ENCODE results near the gene DOK6. TPM values are rescaled to one million over a fixed set of nuclear protein-coding genes. Genes with fewer than 3 reads are reported as not detected.

Gene DOK6
- total and polyA plus RNA-seq, 2 of the 13 experiments (the other 11 are each of a cell fraction or from before 2014, with no cell fraction given) = 17.0 to 17.2 TPM

DNA sequence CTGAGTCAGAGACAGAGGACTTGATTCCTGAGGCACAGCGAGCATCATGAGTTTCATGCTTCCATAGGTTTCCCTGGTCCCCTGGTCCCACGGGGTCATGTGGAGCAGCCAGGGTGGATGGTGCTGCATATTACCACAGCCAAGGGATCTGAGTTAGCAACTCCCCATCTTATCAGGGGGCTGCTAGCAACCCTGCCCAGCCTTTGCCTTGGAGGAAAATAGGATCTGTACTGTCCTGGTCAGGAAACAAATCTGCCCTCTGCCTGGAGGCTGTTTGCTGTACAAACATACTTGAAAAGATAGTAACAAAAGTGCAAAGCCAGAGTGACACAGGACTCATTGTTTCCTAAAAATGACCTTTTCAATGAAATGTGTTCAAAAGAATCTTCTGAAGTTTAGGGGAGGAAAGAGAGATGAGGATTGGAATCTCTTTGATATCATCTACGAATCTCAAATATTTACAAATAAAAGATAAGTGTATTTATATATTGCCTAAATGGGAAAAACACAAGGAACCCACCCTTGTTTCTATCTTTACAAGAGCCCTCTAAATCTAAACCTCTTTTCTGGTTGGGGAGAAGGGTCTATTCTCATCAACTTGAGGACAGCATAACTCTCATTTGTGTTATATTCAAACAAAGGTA is 352.2 kb downstream of the DOK6 start (continued):
- TF ChIP-seq, protein P1, sequence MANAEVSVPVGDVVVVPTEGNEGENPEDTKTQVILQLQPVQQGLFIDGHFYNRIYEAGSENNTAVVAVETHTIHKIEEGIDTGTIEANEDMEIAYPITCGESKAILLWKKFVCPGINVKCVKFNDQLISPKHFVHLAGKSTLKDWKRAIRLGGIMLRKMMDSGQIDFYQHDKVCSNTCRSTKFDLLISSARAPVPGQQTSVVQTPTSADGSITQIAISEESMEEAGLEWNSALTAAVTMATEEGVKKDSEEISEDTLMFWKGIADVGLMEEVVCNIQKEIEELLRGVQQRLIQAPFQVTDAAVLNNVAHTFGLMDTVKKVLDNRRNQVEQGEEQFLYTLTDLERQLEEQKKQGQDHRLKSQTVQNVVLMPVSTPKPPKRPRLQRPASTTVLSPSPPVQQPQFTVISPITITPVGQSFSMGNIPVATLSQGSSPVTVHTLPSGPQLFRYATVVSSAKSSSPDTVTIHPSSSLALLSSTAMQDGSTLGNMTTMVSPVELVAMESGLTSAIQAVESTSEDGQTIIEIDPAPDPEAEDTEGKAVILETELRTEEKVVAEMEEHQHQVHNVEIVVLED (CRISPR knock-in tag; IDR thresholded peaks at IDR 0.05; ENCODE audit: borderline replicate concordance) = peak; percentile 56; the same call in 1 of the 2 replicates
- TF ChIP-seq RBM22 (optimal IDR thresholded peaks at IDR 0.05; ENCODE audit: low read length) = no peak
- peak; percentile 66 for TF ChIP-seq ZFP1 (CRISPR knock-in tag; IDR thresholded peaks at IDR 0.05)
- TF ChIP-seq KLF12 (CRISPR knock-in tag; IDR thresholded peaks at IDR 0.05; ENCODE audit: borderline replicate concordance) = no peak
- TF ChIP-seq KAT2B (IDR thresholded peaks at IDR 0.05; ENCODE audit: borderline replicate concordance, low read depth, low read length) = no peak
- TF ChIP-seq, protein P2, sequence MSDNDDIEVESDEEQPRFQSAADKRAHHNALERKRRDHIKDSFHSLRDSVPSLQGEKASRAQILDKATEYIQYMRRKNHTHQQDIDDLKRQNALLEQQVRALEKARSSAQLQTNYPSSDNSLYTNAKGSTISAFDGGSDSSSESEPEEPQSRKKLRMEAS (IDR thresholded peaks at IDR 0.05) = peak; percentile 39; the same call in 1 of the 2 replicates
- TF ChIP-seq SMARCC2 (IDR thresholded peaks at IDR 0.05) = no peak
- no peak for TF ChIP-seq JUND (CRISPR knock-in tag; IDR thresholded peaks at IDR 0.05)
- TF ChIP-seq ZSCAN12 (CRISPR knock-in tag; IDR thresholded peaks at IDR 0.05) = no peak
- TF ChIP-seq JUNB (CRISPR knock-in tag; IDR thresholded peaks at IDR 0.05; ENCODE audit: borderline replicate concordance) = no peak; the same call in 1 of the 2 replicates
- peak; percentile 97 for TF ChIP-seq HMG20A (CRISPR knock-in tag; IDR thresholded peaks at IDR 0.05; ENCODE audit: borderline replicate concordance)
- TF ChIP-seq, protein P3, sequence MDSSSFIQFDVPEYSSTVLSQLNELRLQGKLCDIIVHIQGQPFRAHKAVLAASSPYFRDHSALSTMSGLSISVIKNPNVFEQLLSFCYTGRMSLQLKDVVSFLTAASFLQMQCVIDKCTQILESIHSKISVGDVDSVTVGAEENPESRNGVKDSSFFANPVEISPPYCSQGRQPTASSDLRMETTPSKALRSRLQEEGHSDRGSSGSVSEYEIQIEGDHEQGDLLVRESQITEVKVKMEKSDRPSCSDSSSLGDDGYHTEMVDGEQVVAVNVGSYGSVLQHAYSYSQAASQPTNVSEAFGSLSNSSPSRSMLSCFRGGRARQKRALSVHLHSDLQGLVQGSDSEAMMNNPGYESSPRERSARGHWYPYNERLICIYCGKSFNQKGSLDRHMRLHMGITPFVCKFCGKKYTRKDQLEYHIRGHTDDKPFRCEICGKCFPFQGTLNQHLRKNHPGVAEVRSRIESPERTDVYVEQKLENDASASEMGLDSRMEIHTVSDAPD (CRISPR knock-in tag; IDR thresholded peaks at IDR 0.05) = peak; percentile 87; the same call in 1 of the 2 replicates
- no peak for TF ChIP-seq ZNF441 (CRISPR knock-in tag; IDR thresholded peaks at IDR 0.05; ENCODE audit: borderline replicate concordance)
- TF ChIP-seq, protein P4, sequence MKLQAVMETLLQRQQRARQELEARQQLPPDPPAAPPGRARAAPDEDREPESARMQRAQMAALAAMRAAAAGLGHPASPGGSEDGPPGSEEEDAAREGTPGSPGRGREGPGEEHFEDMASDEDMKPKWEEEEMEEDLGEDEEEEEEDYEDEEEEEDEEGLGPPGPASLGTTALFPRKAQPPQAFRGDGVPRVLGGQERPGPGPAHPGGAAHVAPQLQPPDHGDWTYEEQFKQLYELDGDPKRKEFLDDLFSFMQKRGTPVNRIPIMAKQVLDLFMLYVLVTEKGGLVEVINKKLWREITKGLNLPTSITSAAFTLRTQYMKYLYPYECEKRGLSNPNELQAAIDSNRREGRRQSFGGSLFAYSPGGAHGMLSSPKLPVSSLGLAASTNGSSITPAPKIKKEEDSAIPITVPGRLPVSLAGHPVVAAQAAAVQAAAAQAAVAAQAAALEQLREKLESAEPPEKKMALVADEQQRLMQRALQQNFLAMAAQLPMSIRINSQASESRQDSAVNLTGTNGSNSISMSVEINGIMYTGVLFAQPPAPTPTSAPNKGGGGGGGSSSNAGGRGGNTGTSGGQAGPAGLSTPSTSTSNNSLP (IDR thresholded peaks at IDR 0.05; ENCODE audit: low read depth, low read length) = peak; percentile 93
- TF ChIP-seq ZZZ3 (CRISPR knock-in tag; IDR thresholded peaks at IDR 0.05; ENCODE audit: borderline replicate concordance) = no peak
- TF ChIP-seq, protein P5, sequence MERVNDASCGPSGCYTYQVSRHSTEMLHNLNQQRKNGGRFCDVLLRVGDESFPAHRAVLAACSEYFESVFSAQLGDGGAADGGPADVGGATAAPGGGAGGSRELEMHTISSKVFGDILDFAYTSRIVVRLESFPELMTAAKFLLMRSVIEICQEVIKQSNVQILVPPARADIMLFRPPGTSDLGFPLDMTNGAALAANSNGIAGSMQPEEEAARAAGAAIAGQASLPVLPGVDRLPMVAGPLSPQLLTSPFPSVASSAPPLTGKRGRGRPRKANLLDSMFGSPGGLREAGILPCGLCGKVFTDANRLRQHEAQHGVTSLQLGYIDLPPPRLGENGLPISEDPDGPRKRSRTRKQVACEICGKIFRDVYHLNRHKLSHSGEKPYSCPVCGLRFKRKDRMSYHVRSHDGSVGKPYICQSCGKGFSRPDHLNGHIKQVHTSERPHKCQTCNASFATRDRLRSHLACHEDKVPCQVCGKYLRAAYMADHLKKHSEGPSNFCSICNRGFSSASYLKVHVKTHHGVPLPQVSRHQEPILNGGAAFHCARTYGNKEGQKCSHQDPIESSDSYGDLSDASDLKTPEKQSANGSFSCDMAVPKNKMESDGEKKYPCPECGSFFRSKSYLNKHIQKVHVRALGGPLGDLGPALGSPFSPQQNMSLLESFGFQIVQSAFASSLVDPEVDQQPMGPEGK (CRISPR knock-in tag; IDR thresholded peaks at IDR 0.05) = peak; percentile 95
- TF ChIP-seq, protein P6, sequence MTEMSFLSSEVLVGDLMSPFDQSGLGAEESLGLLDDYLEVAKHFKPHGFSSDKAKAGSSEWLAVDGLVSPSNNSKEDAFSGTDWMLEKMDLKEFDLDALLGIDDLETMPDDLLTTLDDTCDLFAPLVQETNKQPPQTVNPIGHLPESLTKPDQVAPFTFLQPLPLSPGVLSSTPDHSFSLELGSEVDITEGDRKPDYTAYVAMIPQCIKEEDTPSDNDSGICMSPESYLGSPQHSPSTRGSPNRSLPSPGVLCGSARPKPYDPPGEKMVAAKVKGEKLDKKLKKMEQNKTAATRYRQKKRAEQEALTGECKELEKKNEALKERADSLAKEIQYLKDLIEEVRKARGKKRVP (CRISPR knock-in tag; IDR thresholded peaks at IDR 0.05) = peak in 1 of 2 experiments; percentile 44; a peak in 2 of 4 replicates
- TF ChIP-seq, protein P7, sequence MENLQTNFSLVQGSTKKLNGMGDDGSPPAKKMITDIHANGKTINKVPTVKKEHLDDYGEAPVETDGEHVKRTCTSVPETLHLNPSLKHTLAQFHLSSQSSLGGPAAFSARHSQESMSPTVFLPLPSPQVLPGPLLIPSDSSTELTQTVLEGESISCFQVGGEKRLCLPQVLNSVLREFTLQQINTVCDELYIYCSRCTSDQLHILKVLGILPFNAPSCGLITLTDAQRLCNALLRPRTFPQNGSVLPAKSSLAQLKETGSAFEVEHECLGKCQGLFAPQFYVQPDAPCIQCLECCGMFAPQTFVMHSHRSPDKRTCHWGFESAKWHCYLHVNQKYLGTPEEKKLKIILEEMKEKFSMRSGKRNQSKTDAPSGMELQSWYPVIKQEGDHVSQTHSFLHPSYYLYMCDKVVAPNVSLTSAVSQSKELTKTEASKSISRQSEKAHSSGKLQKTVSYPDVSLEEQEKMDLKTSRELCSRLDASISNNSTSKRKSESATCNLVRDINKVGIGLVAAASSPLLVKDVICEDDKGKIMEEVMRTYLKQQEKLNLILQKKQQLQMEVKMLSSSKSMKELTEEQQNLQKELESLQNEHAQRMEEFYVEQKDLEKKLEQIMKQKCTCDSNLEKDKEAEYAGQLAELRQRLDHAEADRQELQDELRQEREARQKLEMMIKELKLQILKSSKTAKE (CRISPR knock-in tag; IDR thresholded peaks at IDR 0.05; ENCODE audit: borderline replicate concordance) = peak; percentile 54; the same call in 1 of the 2 replicates
- peak; percentile 97 for TF ChIP-seq TCF7 (IDR thresholded peaks at IDR 0.05; ENCODE audit: low read depth)
